GM12891 (cell line): ENCODE measurements around the gene DIRAS1.

Source experiments
- DNase-seq: peaks from one replicate; pipeline ENCODE4 v3.0.0; 2011; ENCODE audit warnings: low spot score; ENCODE audit not compliant: insufficient read length
- FAIRE-seq: peaks from 2 replicates; lab custom pipeline; 2011; peaks lifted over from hg19 to GRCh38; lab: Jason Lieb, UNC
- PAX5 ChIP-seq: IDR thresholded peaks from 2 replicates; pipeline ENCODE4 v1.6.1; 2011; ENCODE audit warnings: low read length, moderate library complexity, mild to moderate bottlenecking; ENCODE audit not compliant: insufficient read depth, severe bottlenecking
- POLR2A ChIP-seq: IDR thresholded peaks from 2 replicates; pipeline ENCODE4 v1.6.1; 2011; ENCODE audit warnings: low read depth, low read length, control low read depth
- POLR2AphosphoS5 ChIP-seq: IDR thresholded peaks from 2 replicates; pipeline ENCODE4 v1.6.1; 2011; ENCODE audit warnings: low read depth, low read length, control low read depth
- POU2F2 ChIP-seq: IDR thresholded peaks from 2 replicates; pipeline ENCODE4 v1.6.1; 2011; ENCODE audit warnings: low read depth, mild to moderate bottlenecking, control low read depth, low read length, moderate library complexity
- SPI1 ChIP-seq: IDR thresholded peaks from 2 replicates; pipeline ENCODE4 v1.6.1; 2011; ENCODE audit warnings: low read depth, low read length, control low read depth
- TAF1 ChIP-seq: IDR thresholded peaks from 2 replicates; pipeline ENCODE4 v1.6.1; 2011; ENCODE audit warnings: low read depth, low read length, control low read depth

The DIRAS1 gene

DNA sequence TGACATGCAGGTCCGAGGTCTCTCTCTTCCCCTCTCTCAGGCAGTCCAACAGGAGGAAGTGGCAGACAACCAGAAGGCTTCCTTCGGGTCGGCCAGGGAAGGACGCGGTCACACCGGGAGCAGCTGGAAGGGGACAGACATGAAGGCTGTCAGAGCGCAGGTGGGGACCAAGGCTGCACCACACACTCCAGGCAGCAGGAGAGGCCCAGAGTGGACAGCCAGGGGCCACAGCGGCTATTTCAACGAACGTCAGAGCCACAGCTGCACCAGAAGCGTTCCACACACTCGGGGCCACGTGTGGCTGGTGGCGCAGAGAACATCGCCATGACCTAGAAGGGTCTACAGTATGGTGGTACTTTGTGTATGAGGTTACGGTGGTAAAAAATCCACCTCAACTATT, 34.6 kb upstream of the DIRAS1 start:
- DNase-seq: no peak
- TF ChIP-seq POU2F2: no peak
- no peak for TF ChIP-seq PAX5
- TF ChIP-seq SPI1: no peak
- TF ChIP-seq POLR2AphosphoS5: no peak
- TF ChIP-seq POLR2A: no peak
- TF ChIP-seq TAF1: no peak
- no peak for FAIRE-seq

- TF ChIP-seq SPI1 (no peak), POLR2AphosphoS5 (no peak), POLR2A (no peak), PAX5 (no peak), TAF1 (no peak), POU2F2 (no peak)
- FAIRE-seq: no peak
- DNase-seq: no peak
Observed at GRCh38 chr19:2755448-2755705, 34.2 kb upstream of the DIRAS1 start.

DNA sequence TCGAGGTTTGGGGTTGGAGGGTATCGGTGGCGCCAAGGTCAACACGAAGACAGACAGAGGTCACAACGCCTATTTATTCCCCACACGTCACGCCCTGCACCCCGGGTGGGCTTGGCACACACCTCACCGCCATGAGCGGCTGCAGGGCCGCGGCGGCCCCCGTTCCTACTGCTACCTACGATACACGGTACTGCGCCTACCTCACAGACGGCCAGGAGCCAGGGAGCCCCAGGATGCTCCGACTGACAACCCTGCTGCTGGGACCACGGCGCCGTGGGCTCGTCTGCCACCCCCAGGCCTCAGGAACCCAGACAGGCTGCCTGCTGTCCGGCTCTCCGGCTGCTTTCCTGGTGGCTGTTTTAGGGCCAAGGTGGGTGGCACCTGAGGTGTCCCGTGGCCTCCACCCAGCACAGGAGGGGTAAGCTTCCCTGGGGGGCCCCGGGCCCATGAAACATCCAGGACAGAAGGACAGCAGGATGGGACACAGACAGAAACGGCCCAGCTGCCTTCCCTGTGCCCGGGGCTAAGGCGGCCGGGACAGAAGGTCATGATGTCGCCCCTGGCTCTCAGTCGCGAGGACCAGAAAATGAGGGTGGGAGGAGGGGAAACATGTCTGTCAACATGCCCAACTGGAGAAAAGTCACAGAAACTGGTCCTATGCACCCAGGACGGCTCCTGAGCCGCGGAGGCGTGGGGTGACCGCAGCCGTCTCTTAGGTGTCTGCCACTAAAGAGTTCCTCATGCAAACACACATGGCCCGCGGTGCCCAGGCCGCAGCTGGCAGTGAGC, 33.7 kb upstream of the DIRAS1 start:
- FAIRE-seq (no peak), DNase-seq (no peak)
- TF ChIP-seq TAF1 (no peak), POLR2AphosphoS5 (no peak), PAX5 (no peak), POU2F2 (no peak), SPI1 (no peak), POLR2A (no peak)

DNA sequence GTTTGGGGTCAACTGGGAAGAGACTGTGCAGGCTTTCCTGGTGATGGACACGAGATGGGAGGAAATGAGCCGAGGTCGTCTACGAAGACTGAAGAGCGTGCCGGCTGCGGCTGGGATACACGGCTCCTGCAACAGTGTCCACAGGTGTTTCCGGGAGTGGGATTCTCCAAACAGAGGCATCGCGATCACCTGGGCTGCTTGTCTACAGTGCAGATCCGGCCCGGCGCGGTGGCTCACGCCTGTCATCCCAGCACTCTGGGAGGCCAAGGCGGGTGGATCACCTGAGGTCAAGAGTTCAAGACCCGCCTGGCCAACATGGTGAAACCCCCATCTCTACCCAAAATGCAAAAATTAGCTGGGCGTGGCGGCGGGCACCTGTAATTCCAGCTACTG, 30.3 kb upstream of the DIRAS1 start:
- no peak for FAIRE-seq
- TF ChIP-seq POLR2AphosphoS5 (no peak), TAF1 (no peak), SPI1 (no peak)
- no peak for DNase-seq

DNA sequence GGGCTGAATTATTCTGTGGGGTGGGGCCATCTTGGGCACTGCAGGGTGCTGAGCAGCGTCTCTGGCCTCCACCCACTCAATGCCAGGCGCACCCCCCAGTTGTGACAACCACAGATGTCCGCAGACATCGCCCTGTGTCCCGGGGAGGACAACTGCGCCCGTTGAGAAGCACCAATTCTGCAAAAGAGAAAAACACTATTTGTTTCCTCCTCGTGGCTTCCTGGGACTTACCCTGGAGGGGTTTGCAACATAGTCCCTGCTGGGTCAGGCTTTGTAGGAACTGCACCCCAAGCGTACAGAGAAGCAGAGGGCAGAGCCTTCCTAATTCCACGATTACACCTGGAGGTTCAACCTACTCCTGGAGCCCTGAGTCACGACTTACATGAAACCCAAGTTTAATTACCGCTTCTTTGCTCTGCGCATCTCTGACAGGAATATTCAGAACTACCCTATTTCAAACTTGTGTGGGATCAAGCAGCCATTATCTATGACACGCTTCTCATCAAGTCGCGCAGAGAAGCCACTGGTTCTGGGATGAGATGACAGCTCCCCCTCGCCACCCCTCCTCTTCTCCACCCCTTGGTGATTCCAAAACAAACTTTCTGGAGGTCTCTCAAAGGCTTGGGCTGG, 29.8 kb upstream of the DIRAS1 start:
- TF ChIP-seq POLR2AphosphoS5 (no peak), POLR2A (no peak), SPI1 (no peak), TAF1 (no peak), POU2F2 (no peak), PAX5 (no peak)
- FAIRE-seq (no peak), DNase-seq (no peak)

DNA sequence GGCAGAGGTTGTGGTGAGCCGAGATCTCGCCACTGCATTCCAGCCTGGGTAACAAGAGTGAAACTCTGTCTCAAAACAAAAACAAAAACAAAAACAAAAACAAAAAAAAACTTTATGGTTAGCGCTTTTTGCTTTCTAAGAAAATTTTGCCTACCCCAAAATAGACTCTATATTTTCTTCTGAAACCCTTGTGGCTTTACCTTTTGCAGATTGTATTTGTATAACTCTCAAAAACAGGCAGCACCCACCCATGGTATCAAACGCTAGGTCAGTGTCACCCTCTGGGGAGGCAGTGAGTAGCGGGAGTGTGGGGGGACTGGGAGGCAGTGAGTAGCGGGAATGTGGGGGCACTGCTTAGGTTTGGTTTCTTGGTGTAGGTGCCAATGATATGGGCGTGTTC, 26.2 kb upstream of the DIRAS1 start:
- TF ChIP-seq POU2F2 (no peak), TAF1 (no peak), SPI1 (no peak), PAX5 (no peak), POLR2A (no peak), POLR2AphosphoS5 (no peak)
- FAIRE-seq (peak; percentile 76), DNase-seq (no peak)

- TF ChIP-seq POLR2AphosphoS5 (no peak), PAX5 (no peak), TAF1 (no peak), SPI1 (no peak), POLR2A (no peak), POU2F2 (no peak)
- FAIRE-seq (no peak), DNase-seq (no peak)
Observed at GRCh38 chr19:2744113-2744512, 22.9 kb upstream of the DIRAS1 start.

- DNase-seq (no peak), FAIRE-seq (no peak)
- TF ChIP-seq TAF1: no peak
- TF ChIP-seq POLR2A: no peak
- TF ChIP-seq SPI1: no peak
- no peak for TF ChIP-seq POU2F2
- TF ChIP-seq PAX5: no peak
- no peak for TF ChIP-seq POLR2AphosphoS5
Observed at GRCh38 chr19:2743099-2743498, 21.9 kb upstream of the DIRAS1 start.

GRCh38 chr19:2740314-2740656, 19.1 kb upstream of the DIRAS1 start:
- no peak for DNase-seq
- no peak for FAIRE-seq
- no peak for TF ChIP-seq TAF1

- peak; percentile 98 for FAIRE-seq
Observed at GRCh38 chr19:2739602-2740313, 18.6 kb upstream of the DIRAS1 start, which contains the start of gene SLC39A3. Gene SLC39A3, minus strand, starts transcription at chr19:2740017. Its CDS starts 2,760 bp downstream, at chr19:2737257.

More at GRCh38 chr19:2739602-2740313, 18.6 kb upstream of the DIRAS1 start, which contains the start of gene SLC39A3:
- DNase-seq: peak; percentile 100
- TF ChIP-seq POLR2A (no peak), POU2F2 (peak; percentile 76), PAX5 (no peak), SPI1 (no peak), POLR2AphosphoS5 (no peak), TAF1 (no peak)
